CD14-positive monocyte (primary cell): ENCODE results near the gene ZNF8. TPM values are rescaled to one million over a fixed set of nuclear protein-coding genes. Genes with fewer than 3 reads are reported as not detected.

ENCODE experiments used
- DNase-seq, 3 donors: peaks; one replicate each; pipeline ENCODE4 v3.0.0-alpha.2; 2011 to 2022
- H2AFZ ChIP-seq: 2 replicates; pipeline ENCODE4 v1.6.0; 2012; ENCODE audit warnings: mild to moderate bottlenecking, low read depth, low read length, inconsistent platforms; ENCODE audit not compliant: insufficient read depth, poor library complexity, severe bottlenecking
- H3K27ac ChIP-seq, 2 donors: 1 replicate in 1 of 2; 2 replicates in 1 of 2; pipeline ENCODE4 v1.5.1; 2012 to 2013; ENCODE audit warnings: low read length in 2 of 2, control low read depth in 1 of 2, inconsistent platforms in 1 of 2, low read depth in 1 of 2, mild to moderate bottlenecking in 1 of 2
- H3K27me3 ChIP-seq, 2 donors: one replicate each; pipeline versions ENCODE4 v1.6.0 to v1.6.1; 2011 to 2013; ENCODE audit warnings: low read length in 2 of 2; ENCODE audit not compliant: control insufficient read depth in 2 of 2, insufficient read depth in 2 of 2
- H3K36me3 ChIP-seq, 2 donors: replicated peaks in 1 of 2; 1 replicate in 1 of 2; 2 replicates in 1 of 2; pipeline versions ENCODE4 v1.5.1 to v1.6.1; 2012 to 2013; ENCODE audit warnings: low read length in 2 of 2, control low read depth in 1 of 2, inconsistent platforms in 1 of 2, mild to moderate bottlenecking in 1 of 2; ENCODE audit not compliant: insufficient read depth in 2 of 2, control insufficient read depth in 1 of 2
- H3K4me1 ChIP-seq, 2 donors: 1 replicate in 1 of 2; 2 replicates in 1 of 2; pipeline versions ENCODE4 v1.5.1 to v1.6.1; 2012 to 2013; ENCODE audit warnings: low read length in 2 of 2, control low read depth in 1 of 2, inconsistent platforms in 1 of 2, mild to moderate bottlenecking in 1 of 2, moderate library complexity in 1 of 2; ENCODE audit not compliant: insufficient read depth in 2 of 2, control insufficient read depth in 1 of 2
- H3K4me2 ChIP-seq: replicated peaks from 2 replicates; pipeline ENCODE3; 2012; ENCODE audit warnings: low read length, moderate library complexity, mild to moderate bottlenecking; ENCODE audit not compliant: poor library complexity, severe bottlenecking; ENCODE audit errors: extremely low read depth
- H3K4me3 ChIP-seq, 3 experiments: fragments of 200-600 bp in 1 of 3; sonication (generic) in 1 of 3; replicated peaks in 1 of 3; 1 replicate in 2 of 3; 2 replicates in 1 of 3; pipeline ENCODE4 v1.5.1; 2011 to 2013; ENCODE audit warnings: low read length in 3 of 3, mild to moderate bottlenecking in 3 of 3, control low read depth in 2 of 3, low read depth in 2 of 3, inconsistent platforms in 1 of 3, moderate library complexity in 1 of 3
- H3K79me2 ChIP-seq: 2 replicates; pipeline ENCODE4 v1.6.0; 2012; ENCODE audit warnings: mild to moderate bottlenecking, control low read depth, inconsistent platforms, low read length, moderate library complexity; ENCODE audit not compliant: insufficient read depth
- H3K9ac ChIP-seq: 2 replicates; pipeline ENCODE4 v1.6.0; 2017; ENCODE audit warnings: low read length, mild to moderate bottlenecking; ENCODE audit not compliant: insufficient read depth, poor library complexity, severe bottlenecking
- H3K9me3 ChIP-seq, 2 donors: replicated peaks in 1 of 2; 1 replicate in 1 of 2; 2 replicates in 1 of 2; pipeline versions ENCODE4 v1.5.1 to v1.6.1; 2012 to 2013; ENCODE audit warnings: low read length in 2 of 2, control low read depth in 1 of 2; ENCODE audit not compliant: control insufficient read depth in 1 of 2, insufficient read depth in 1 of 2
- H4K20me1 ChIP-seq: 2 replicates; pipeline ENCODE4 v1.6.0; 2012; ENCODE audit warnings: mild to moderate bottlenecking, low read length, control low read depth, moderate library complexity; ENCODE audit not compliant: insufficient read depth
- H3K27ac Mint-ChIP-seq, 7 donors: one replicate each; pipeline ENCODE4 v1.8.0; 2020; ENCODE audit warnings: mild to moderate bottlenecking in 7 of 7, mixed read lengths in 7 of 7, moderate library complexity in 6 of 7, inconsistent platforms in 2 of 7
- H3K27me3 Mint-ChIP-seq, 3 donors: one replicate each; pipeline ENCODE4 v1.8.0; 2021 to 2022; ENCODE audit warnings: low read depth in 3 of 3, mild to moderate bottlenecking in 3 of 3, mixed read lengths in 3 of 3, moderate library complexity in 3 of 3, inconsistent platforms in 1 of 3
- H3K36me3 Mint-ChIP-seq, 2 donors: one replicate each; pipeline ENCODE4 v1.8.0; 2020; ENCODE audit warnings: mixed read lengths in 2 of 2, inconsistent platforms in 1 of 2, mild to moderate bottlenecking in 1 of 2
- H3K4me1 Mint-ChIP-seq: one replicate; pipeline ENCODE4 v1.8.0; 2020; ENCODE audit warnings: mild to moderate bottlenecking, mixed read lengths
- H3K4me3 Mint-ChIP-seq, 2 donors: one replicate each; pipeline ENCODE4 v1.8.0; 2020; ENCODE audit warnings: mild to moderate bottlenecking in 2 of 2, mixed read lengths in 2 of 2, moderate library complexity in 1 of 2
- H3K9me3 Mint-ChIP-seq, 7 donors: one replicate each; pipeline ENCODE4 v1.8.0; 2020 to 2022; ENCODE audit warnings: mixed read lengths in 7 of 7, mild to moderate bottlenecking in 6 of 7, moderate library complexity in 6 of 7, inconsistent platforms in 2 of 7
- WGBS: methylation state at CpG from one replicate; pipeline ENCODE4 v1.1.5; 2013; ENCODE audit warnings: missing lambda C conversion rate; ENCODE audit not compliant: insufficient coverage; 5-methylcytosine and 5-hydroxymethylcytosine counted together
- intact Hi-C, 2 donors: fragments of 100-400 bp; cut with micrococcal nuclease; formaldehyde crosslinking; loops; one replicate each; pipeline versions ENCODE4 v1.15.0 to v1.15.1; 2023
- polyA plus RNA-seq, 3 donors: library from polyadenylated mRNA; depleted of rRNA in 1 of 3; unstranded in 2 of 3; stranded (reverse) in 1 of 3; fragments of 300-500 nt in 2 of 3; fragments of >200 nt in 1 of 3; fragmentation: Illumina TruSeq in 2 of 3; gene quantifications; 1 replicate in 2 of 3; 2 replicates in 1 of 3; pipeline ENCODE4 v1.2.3, GENCODE V29; 2012 to 2021
- TF ChIP-seq, protein P1 (sequence below): fragments of 200-600 bp; IDR thresholded peaks from one replicate; pipeline ENCODE4 v1.8.0; 2022; ENCODE audit warnings: antibody characterized with exemption, mild to moderate bottlenecking

The ZNF8 gene
- polyA plus RNA-seq, 3 donors: 0.05 to 2.4 (median 0.25) TPM

DNA sequence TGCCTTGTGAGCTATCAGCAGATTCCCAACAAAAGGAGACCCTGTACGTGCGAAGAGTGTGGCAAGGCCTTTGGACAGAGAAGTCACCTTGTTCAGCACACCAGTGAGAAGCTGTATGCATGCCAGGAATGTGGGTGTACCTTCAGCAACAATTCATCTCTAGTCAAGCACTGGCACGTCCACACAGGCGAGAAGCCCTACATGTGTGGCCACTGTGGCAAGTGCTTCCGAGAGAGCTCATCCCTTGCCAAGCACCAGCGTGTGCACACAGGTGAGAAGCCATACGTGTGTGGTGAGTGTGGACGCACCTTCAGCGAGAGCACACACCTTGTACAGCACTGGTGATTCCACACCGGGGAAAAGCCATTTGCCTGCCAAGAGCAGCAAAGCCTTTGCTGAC lies 40.5 kb downstream of the ZNF8 start:
- intact Hi-C loops: no loop called here
- WGBS: over 99% methylated on average over 10 of the region's 10 CpGs
- H3K27me3 Mint-ChIP-seq: peaks cover 0 to 5% (median 0%) of the 10 kb centered on the region in 3 donors

DNA sequence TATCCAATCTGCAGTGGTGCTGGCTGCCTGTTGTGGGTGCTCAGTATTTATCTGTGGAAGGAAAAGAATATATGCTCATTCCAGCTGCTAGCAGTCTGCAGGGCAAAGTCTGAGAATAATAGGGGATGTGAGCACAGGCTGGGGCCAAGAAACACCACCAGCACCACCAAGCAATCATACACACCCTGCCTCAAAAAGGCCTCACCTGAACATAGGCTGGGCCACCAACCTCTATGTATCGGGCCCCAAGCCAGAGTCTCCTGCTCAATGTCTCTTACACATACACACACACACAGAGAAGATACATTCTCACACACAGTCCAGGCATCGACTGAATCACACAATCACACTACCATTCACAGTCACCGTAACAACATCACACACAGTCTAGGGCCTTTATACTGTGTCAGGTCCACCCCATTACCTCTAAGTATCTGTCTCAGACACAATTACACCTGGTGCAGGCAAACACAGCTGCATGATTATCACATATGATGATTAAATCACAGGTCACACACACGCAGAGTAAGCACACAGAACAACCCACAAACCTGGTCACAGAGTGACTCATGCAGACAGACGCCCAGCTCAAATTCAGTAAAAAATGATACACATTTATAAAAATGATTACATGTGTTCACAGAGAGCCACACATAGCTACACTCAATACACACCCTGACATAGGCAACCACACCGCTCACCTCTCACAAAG lies 46.7 kb downstream of the ZNF8 start:
- Mint-ChIP-seq H3K4me1 (peaks cover 6% of the 10 kb centered on the region), H3K36me3 (peaks cover 4 to 9% of the 10 kb centered on the region in 2 donors), H3K27me3 (peaks cover 0 to under 1% (median 0%) of the 10 kb centered on the region in 3 donors), H3K9me3 (peaks cover 0 to 4% (median 0%) of the 10 kb centered on the region in 7 donors), H3K27ac (no peak overlapping the region), H3K4me3 (no peak overlapping the region)
- TF ChIP-seq, protein P1, sequence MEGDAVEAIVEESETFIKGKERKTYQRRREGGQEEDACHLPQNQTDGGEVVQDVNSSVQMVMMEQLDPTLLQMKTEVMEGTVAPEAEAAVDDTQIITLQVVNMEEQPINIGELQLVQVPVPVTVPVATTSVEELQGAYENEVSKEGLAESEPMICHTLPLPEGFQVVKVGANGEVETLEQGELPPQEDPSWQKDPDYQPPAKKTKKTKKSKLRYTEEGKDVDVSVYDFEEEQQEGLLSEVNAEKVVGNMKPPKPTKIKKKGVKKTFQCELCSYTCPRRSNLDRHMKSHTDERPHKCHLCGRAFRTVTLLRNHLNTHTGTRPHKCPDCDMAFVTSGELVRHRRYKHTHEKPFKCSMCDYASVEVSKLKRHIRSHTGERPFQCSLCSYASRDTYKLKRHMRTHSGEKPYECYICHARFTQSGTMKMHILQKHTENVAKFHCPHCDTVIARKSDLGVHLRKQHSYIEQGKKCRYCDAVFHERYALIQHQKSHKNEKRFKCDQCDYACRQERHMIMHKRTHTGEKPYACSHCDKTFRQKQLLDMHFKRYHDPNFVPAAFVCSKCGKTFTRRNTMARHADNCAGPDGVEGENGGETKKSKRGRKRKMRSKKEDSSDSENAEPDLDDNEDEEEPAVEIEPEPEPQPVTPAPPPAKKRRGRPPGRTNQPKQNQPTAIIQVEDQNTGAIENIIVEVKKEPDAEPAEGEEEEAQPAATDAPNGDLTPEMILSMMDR: no peak
- Histone ChIP-seq H3K27me3 (no peaks in the 10 kb centered on the region), H3K79me2 (peaks cover 20% of the 10 kb centered on the region), H3K36me3 (no peaks in the 10 kb centered on the region), H3K4me3 (no peak overlapping the region), H3K9me3 (no peaks in the 10 kb centered on the region), H4K20me1 (no peaks in the 10 kb centered on the region), H3K4me1 (peaks cover 18 to 19% of the 10 kb centered on the region in 2 donors), H3K4me2 (peak overlapping the region; percentile 89), H2AFZ (no peak overlapping the region), H3K27ac (no peak overlapping the region), H3K9ac (no peak overlapping the region)
- intact Hi-C loops: loop anchor here (1.0 to 5.0 kb wide), 4 partner anchors 21 to 82 kb away; partner anchors contain the start of genes ERVK3-1 (in 2 of the 2), ZNF837 (in 2 of the 2), ZNF584 (in 1 of the 2) and ZNF8 (in 1 of the 2)
- 93% methylated on average over 5 of the region's 6 CpGs for WGBS
- no peak for DNase-seq

More for the DNA sequence above, 40.5 kb downstream of the ZNF8 start:
- Histone ChIP-seq H3K27me3 (no peaks in the 10 kb centered on the region), H2AFZ (no peak overlapping the region), H3K36me3 (peaks cover 0 to 19% of the 10 kb centered on the region in 2 donors), H3K4me3 (no peak overlapping the region), H3K79me2 (no peaks in the 10 kb centered on the region), H3K9ac (no peak overlapping the region), H3K27ac (no peak overlapping the region), H3K4me2 (no peak overlapping the region), H3K9me3 (peaks cover 0 to 15% of the 10 kb centered on the region in 2 donors), H3K4me1 (no peaks in the 10 kb centered on the region), H4K20me1 (no peaks in the 10 kb centered on the region)
- Mint-ChIP-seq H3K9me3 (peaks cover 0 to 10% (median 6%) of the 10 kb centered on the region in 7 donors), H3K27ac (peak overlapping the region in 1 of 7 donors; percentile 33), H3K36me3 (peaks cover 19 to 23% of the 10 kb centered on the region in 2 donors), H3K4me1 (no peaks in the 10 kb centered on the region), H3K4me3 (no peak overlapping the region)
- no peak for DNase-seq
- TF ChIP-seq, protein P1: no peak
